ENCODE data around the gene GPBP1.
A peak's percentile ranks its signal among the peaks of the same experiment; 100 is the strongest.
"Not testable (repeated sequence)": the region's sequence is repeated elsewhere in the genome, so short reads cannot be mapped to it uniquely, and the experiment has no call there.

GPBP1 gene

GRCh38 chr5:57173319-57174127 lies at the start of gene GPBP1:
TSS of gene GPBP1 (plus strand) at chr5:57174059. CDS start at chr5:57214131, 40,072 bp downstream.
- peak; percentile 97 for DNase-seq (ENCODE audit: low spot score)

GRCh38 chr5:57128325-57128724 lies 45.5 kb upstream of the GPBP1 start:
- DNase-seq (ENCODE audit: low spot score) = no peak

GRCh38 chr5:57133574-57133973 lies 40.3 kb upstream of the GPBP1 start:
- DNase-seq (ENCODE audit: low spot score) = no peak

- no peak for DNase-seq (ENCODE audit: low spot score)
These were observed 36.5 kb upstream of the GPBP1 start for GRCh38 chr5:57137401-57137800.

GRCh38 chr5:57152316-57152715 lies 21.5 kb upstream of the GPBP1 start:
- no peak for DNase-seq (ENCODE audit: low spot score)

GRCh38 chr5:57155033-57155432 lies 18.8 kb upstream of the GPBP1 start:
- no peak for DNase-seq (ENCODE audit: low spot score)

GRCh38 chr5:57157131-57157530 lies 16.7 kb upstream of the GPBP1 start:
- no peak for DNase-seq (ENCODE audit: low spot score)

GRCh38 chr5:57157666-57158065 lies 16.2 kb upstream of the GPBP1 start:
- no peak for DNase-seq (ENCODE audit: low spot score)

- DNase-seq (ENCODE audit: low spot score) = no peak
These were observed 10.3 kb upstream of the GPBP1 start for GRCh38 chr5:57163553-57164006.

- DNase-seq (ENCODE audit: low spot score) = no peak
These were observed 9.7 kb upstream of the GPBP1 start for GRCh38 chr5:57164124-57164523.

- not testable (repeated sequence) for DNase-seq (ENCODE audit: low spot score)
These were observed 8.7 kb upstream of the GPBP1 start for GRCh38 chr5:57165171-57165570.

GRCh38 chr5:57166276-57166675 lies 7.6 kb upstream of the GPBP1 start:
- no peak for DNase-seq (ENCODE audit: low spot score)

- no peak for DNase-seq (ENCODE audit: low spot score)
These were observed 6.7 kb upstream of the GPBP1 start for GRCh38 chr5:57167201-57167600.

- not testable (repeated sequence) for DNase-seq (ENCODE audit: low spot score)
These were observed 3.7 kb upstream of the GPBP1 start for GRCh38 chr5:57170116-57170515.

- peak; percentile 58 for DNase-seq (ENCODE audit: low spot score)
These were observed 1.9 kb upstream of the GPBP1 start for GRCh38 chr5:57171816-57172465.

- DNase-seq (ENCODE audit: low spot score) = no peak
These were observed 1.2 kb upstream of the GPBP1 start for GRCh38 chr5:57172466-57173318.

- no peak for DNase-seq (ENCODE audit: low spot score)
These were observed 450 bp downstream of the GPBP1 start for GRCh38 chr5:57174128-57174889.

- peak; percentile 22 for DNase-seq (ENCODE audit: low spot score)
These were observed 1.1 kb downstream of the GPBP1 start for GRCh38 chr5:57174890-57175510.

- DNase-seq (ENCODE audit: low spot score) = no peak
These were observed 1.9 kb downstream of the GPBP1 start for GRCh38 chr5:57175551-57176309.

GRCh38 chr5:57176350-57176857 lies 2.5 kb downstream of the GPBP1 start:
- peak; percentile 47 for DNase-seq (ENCODE audit: low spot score)
